Fibroblast of upper back skin (primary cell): ENCODE measurements around the gene ARHGAP24.
"Not testable (repeated sequence)": the region's sequence is repeated elsewhere in the genome, so short reads cannot be mapped to it uniquely, and the experiment has no call there.

Experiments used
- DNase-seq: peaks from one replicate; pipeline ENCODE4 v3.0.0-alpha.2; 2013

Gene ARHGAP24

DNA sequence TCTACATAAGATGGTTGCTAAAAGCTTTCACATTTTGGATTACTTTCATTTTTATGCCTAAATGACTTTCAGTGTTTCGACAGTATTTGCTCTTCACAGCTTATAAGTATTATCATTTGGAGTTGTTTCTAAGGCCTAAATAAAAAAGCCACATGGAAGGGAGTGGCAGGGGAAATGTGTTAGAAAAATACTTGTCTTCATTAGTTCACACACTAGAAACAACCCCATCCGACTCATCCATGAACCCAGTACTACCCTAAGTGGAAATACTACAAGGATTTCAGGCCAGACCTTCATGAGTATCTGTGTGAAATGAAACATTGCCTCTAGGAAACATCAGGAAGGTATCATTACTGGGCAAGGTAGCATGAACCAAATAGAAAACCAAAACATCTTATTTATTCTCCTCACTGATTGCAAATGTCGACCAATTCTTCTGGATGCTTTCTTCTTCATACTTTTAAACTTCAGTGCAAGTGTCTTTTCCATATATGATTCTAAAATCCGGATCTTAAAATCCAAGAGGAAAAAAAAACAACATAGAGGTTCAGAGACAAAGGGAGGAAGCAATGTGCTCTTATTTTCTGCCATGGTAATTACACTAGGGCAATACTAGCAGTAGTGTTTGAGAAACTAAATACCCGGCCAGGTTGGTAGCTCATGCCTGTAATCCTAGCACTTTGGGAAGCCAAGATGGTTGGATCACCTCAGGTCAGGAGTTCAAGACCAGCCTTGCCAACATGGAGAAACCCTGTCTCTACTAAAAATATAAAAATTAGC lies 349.4 kb downstream of the ARHGAP24 start:
- no peak for DNase-seq

DNA sequence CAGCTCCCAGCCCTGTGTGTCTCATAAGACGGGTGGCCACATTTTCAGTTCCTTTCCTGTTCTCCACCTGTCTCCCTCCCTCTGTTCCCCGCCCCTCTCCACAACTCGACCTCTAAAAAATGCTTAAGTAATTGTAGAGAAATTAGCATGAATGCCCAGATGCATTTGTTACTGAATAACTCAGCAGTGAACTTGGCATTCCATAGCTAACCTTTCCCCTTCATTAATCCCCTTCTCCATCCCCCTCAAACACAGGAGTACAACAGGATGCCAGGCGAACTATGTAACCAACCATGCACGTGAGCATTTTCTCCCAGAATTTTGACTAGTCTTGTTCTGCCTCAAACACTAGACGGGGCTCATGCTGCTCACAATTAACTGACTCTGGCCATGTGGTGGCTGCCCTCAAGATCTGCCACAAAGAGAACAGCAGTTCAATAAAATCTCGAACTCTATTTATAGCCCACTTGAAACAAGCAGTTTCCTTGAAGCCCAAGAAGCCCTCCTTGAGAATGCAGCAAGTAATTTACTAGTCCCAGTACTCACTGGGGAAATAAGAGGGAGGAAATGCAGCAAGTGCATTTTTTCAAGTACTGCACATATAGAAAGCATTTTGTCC lies 351.2 kb downstream of the ARHGAP24 start:
- peak; percentile 73 for DNase-seq

DNA sequence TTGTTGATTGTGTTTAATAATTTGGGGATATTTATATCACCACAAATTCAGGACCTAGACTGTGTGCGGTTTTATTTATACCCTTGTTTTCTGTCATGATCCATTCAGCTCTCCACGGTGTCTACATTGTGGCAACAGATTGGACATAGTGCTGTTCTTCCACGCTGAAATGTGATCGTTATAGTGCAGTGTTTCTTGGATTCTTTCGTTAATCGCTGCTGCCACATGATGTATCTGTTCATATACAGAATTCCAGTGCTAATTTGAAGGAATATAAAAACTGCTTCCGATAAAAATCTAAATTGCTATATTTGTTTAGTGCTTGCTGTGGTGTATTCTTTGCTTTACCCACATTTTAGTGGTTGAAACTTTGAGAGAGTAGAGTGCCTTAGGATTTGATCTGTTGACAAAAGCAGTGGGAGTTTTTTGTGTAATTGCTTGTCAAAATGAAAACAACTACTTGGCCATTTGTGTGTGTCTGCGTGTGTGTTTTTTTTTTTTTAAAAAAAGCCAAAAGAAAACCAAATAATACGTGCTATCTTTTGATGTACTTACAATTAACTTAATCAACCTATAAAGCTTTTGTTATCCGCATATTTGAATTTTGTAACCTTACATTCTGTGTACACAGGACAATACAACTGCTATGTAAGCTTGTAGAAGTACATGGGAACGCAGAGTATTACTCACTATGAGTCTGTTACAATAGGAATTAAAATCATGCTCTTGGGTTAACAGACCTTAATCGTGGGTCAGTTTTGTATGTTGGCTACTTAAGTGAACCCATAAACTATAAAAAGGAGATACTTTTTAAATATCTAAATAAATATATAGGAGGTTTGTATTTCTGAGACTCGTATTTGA lies 353.3 kb downstream of the ARHGAP24 start:
- no peak for DNase-seq

DNA sequence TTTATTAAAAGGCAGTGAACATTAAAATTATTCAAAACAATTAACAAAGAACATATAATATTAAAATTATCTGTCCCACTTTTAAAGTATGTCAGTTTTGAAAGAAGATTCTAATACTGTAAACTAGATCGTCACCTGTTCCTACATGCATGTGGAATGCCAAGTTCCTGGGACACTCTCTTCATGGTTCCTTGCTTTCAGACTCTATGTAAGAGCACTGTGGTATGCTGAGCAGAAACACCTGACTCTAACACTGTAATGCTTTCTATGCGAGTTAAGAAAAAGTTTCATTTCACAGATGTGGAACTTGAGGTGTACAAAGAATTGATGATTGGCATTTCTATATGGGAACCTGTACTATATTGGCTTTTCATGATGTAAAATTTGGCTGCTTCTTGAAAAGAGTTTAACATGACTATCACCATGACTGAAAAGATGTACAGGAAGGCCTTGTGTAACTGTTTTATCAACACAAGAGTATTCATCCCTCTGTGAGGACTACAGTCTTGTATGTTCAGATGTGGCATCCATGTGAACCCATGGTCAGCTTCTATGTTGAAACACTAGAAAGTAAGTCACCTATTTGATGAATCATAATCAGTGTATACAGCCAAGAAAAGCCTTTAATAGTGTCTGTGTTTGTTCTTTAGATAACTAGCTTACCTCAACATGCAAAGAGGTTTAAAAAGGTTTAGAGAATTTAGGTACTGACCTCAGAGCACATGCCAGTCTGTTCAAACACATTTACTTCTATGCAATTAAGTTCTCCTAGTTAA lies 354.5 kb downstream of the ARHGAP24 start:
- DNase-seq: peak; percentile 40

DNA sequence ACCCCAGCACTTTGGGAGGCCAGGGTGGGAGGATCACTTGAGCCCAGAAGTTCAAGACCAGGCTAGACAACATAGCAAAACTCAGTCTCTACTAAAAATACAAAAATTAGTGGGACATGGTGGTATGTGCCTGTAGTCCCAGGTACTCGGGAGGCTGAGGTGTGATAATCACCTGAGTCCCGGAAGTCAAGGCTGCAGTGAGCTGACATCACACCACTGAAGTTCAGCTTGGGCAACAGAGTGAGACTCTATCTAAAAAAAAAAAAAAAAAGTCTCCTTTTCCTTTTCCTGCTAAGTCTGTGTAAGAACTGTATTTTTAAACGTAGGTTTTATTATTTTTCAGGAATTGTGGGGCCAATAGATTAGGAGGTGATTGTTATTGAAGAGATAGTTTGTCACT lies 356.7 kb downstream of the ARHGAP24 start:
- no peak for DNase-seq

DNA sequence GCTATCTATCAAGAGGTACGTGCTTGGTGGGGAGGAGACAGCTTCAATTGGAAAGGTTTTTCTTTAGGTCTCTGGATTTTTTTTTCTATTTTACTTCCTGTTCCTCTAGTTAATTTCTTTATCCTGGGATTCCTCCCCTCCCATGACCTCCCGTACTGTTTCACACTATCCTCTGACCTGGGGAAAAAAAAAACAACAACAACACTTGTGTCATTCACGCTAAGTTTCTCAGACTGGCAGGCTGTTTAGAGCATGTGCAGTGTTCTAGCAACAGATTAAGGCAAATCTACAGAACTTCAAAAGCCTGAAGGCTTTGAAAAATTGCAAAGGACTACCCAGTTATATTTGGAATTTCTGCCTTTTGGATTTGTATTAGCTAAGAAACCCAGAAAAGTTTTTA lies 358.4 kb downstream of the ARHGAP24 start:
- no peak for DNase-seq

DNA sequence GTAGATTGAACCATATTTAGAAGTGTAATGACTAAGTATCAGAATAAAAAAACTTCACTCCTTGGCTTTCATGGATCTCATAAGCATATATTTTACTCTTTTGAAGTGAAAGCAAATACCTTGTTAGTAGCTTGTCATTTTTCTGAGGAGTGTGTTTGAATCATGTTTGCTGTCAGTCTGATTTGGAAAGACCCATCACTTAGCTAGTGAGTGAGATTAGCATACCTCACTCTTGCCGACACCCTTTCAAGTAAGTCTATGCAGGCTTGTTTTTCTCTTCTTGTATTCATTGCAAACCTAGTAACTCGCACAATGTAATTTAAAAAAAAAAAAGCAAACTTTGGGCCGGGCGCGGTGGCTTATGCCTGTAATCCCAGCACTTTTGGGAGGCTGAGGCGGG lies 360.0 kb downstream of the ARHGAP24 start:
- DNase-seq: no peak

DNA sequence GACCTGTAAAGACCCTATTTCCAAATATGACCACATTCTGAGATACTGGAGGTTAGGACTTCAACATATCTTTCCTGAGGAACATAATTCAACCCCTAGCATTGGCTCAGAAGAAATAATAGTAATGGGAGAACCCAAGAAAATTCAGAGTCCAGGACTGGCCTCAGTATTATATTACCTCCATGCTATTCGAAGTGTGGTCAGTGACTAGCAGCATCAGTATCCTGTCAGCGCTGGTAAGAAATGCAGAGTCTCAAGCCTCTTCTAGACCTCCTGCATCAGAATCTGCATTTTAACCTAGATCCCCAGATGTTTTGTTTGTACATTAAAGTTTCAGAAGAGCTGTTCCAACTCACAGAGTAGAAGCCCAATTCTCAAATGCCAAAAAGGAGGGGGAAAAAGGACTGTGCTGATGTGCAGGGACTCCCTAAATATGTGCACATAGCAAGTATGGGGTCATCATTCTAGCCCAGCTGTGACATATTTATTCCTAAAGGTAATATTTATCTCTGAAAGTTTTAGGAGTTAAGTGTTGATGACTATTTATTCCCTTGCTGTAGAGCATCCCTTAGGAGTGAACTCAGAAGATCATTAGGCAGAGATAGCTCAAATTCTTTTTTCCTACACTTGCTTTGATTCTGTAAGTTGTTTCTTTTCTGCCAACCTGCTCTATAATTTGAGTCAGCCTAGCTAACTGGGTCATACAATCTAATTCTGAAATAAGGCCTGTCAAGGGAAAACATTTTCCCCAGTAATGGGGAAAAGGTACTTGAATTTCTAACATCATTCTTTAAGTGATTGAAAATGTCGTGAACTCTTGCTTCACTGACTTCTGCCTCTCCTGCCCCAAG lies 361.9 kb downstream of the ARHGAP24 start:
- no peak for DNase-seq

DNA sequence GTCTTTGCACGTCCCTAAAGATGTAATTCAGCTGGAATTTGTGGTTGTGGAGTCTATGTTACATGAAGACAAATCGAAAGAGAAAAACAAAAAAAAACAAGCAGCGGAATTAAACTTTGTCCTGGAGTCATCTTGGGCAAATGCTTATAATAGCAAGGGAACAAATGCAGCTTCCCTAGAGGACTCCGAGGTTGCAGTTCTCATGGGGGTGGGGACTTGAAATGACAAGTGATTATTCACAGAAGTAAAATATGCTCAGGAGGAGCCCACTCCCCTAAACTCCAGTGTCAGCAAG lies 362.4 kb downstream of the ARHGAP24 start:
- DNase-seq: peak; percentile 33

DNA sequence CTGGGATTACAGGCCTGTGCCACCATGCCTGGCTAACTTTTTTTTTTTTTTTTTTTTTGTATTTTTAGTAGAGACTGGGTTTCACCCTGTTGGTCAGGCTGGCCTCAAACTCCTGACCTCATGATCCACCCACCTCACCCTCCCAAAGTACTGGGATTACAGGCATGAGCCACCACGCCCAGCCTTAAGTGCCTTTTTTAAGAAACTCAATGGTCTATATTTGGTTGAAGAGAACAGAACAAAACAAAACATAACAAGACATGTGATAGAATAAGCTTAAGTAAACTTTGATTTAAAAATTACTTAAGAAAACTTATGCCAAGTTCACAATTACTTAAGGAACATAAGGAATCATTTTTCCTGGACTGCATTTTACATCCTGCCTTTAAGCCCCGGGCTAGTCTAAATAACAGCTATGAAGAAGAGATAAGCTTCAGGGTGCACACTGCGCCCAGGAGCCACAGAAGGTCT lies 365.1 kb downstream of the ARHGAP24 start:
- not testable (repeated sequence) for DNase-seq

DNA sequence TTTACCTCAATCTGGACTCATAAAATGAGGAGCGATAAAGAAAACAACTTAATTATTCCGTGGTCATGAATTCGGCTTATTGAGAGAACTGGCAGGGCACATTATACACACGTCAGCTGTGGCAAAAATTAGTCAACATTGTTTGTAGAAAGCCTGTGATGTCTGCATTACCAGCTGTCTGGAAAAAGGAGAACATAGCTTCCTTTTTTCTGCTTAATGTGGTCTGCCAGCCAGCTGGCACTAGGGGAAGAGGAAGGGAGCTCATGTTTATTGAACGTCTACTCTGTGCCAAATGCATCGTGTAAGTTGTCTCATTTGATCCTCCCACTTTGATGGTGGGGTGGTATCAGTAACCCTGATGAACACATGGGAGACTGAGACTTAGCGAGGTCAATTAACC lies 367.6 kb downstream of the ARHGAP24 start:
- no peak for DNase-seq

DNA sequence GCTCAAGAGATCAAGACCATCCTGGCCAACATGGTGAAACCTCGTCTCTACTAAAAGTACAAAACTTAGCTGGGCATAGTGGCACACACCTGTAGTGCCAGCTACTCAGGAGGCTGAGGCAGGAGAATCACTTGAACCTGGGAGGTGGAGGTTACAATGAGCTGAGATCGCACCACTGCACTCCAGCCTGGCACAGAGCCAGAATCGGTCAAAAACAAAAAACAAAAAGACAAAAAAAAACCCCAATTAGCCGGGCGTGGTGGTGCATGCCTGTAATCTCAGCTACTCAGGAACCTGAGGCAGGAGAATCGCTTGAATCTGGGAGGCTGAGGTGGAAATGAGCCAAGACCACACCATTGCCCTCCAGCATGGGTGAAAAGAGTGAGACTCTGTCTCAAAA lies 378.8 kb downstream of the ARHGAP24 start:
- not testable (repeated sequence) for DNase-seq

DNA sequence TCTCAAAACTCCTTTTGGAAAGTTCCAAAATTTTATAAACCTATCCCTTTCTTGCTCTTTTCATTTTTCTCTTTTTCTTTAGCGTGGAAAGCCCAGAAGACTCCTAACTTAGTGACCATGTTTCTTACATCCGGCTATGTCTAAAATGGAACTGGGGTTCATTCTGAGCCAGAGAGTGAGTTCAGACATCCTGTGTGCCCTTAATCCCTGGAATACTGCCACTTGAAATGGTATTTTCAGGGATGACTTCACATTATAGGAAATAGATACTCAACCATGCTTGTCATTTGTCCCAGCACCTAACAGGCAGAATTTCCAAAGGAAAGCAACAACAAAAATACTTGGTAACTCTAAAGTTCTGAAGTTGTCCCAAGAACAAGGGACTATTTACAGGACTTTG lies 379.6 kb downstream of the ARHGAP24 start:
- DNase-seq: no peak

DNA sequence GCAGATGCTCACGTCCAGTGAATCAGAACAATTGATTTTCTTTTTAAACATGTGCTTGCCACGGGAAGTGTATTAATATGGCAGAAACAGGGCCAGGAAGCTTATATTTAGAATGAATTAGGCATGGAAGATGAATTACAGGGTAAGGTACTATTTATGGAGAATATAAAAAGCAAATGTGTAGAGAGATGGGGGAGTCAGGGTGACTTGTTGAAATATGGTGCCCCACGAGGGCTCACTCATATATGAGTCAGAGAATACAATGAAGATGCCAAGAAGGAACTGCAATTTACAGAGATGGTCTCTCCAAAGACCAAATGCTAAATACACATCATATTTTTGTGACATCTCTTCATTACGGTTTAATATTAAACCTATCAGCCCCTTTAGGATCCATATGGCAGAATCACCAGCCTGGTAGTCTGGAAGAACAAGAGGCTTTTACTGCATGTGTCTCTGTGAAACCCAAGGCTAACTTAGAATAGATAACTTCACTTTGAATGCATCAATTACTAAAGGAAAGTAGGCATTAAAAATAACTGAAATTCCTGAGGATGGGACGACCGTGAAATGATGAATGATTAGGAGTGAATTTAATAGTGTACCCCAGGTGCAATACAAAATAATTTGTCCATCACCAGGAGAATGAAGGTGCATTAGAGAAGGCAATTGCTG lies 385.3 kb downstream of the ARHGAP24 start:
- peak; percentile 68 for DNase-seq

DNA sequence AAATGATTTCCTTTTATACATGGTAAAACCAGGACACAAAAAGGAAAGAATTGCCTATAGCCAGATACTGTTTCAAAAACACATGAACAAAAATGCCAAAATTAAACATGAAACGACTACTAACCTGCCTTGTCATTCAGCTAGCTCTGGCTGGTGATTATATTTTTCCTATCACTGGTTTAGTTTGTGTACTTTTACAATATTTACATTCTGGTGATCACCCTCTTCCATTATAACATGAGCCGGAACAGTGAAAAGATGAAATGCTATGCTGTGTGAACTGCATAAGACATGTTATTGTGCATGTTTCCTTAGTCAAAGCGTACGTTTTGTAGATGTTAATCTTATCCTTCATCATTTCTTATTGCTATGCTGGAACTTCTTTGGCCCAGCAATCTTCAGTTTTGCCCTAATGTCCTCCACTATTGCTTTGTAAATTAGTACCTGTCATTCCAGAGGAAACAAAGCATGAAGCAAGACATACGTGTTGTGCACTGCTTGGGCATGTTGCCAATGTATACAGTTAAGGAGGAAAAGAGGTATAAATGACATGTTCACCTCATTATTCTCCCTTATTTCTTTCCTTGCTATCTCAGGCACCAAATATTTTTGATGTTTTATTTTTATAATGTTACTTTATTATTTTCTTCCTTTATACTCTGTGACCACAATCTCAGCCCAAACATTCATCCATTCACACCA lies 386.3 kb downstream of the ARHGAP24 start:
- DNase-seq: no peak

DNA sequence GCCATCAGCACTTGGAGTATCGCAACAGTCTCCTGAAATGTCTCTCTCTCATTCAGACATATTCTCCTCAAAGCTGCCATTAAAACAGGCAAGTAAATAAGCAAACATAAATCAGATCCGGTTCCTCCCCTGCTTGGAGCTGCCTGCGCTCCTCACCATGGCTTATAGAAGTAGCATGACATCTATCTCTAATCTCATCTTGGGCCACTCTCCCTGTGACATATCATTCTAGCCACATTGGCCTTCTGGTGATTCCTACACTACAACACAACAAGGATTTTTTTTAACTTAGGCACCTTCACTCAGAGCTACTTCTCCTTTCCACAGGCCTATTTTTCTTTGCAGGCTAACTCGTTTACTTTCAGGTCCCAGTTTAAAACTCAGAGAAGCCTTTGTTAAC lies 387.9 kb downstream of the ARHGAP24 start:
- no peak for DNase-seq

DNA sequence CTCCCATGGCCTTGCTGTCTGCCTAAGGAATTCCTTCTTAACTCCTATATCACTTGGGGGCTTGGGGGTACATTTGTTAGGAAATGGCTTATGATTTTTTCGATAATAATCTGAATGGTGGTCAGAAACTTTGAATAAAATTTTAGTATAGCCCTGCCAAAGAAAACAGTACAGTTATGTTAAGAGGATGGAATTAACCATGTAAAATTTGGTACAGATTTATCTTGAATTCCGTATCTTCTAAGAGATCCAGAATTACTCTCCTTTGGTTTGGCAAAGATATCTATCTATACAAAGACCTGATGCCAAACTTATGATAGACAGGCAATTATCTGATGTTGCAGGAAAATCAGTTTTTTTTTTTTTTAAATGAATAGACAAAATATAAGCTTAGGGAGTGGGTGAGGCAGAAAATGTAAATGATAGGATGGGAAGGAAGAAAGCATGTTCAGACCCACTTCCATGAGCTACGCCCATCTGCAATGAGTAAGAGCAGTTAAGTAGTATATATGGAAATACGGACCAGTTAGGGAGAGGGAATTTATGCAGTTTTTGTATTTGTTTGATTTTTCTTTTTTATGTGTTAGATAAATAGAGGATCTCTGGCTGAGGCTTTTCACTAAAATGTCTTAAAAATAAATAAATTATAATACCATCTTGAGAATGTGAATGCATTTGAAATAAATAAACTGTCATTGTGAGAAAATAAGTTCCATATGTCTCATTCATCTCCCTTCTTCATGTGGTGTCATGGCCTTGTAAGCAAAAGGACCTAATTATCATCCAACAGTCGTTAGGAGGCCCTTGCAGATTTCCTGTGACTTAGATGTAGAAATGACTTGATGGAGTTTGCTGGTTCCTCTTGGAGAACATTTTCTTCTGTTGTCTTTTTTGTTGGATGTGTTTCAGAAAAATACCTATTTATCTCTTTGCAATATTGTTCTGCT lies 389.6 kb downstream of the ARHGAP24 start:
- peak; percentile 66 for DNase-seq

DNA sequence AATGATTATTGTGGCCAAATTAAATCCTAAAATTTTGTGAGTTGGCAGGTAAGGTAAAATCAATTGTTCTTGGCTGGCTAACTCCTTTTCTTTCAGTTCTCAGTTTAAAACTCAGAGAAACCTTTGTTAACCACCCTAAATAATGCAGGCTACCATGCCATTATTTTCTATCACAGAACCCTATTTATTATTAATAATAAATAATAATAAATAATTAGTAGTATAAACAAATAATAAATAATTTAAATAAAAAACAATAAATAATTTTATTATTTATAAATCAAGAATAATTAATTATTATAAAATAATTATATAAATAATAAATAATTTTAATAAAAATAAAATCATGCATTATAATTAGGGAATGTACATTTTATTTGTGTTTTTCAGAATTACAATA lies 390.3 kb downstream of the ARHGAP24 start:
- no peak for DNase-seq

DNA sequence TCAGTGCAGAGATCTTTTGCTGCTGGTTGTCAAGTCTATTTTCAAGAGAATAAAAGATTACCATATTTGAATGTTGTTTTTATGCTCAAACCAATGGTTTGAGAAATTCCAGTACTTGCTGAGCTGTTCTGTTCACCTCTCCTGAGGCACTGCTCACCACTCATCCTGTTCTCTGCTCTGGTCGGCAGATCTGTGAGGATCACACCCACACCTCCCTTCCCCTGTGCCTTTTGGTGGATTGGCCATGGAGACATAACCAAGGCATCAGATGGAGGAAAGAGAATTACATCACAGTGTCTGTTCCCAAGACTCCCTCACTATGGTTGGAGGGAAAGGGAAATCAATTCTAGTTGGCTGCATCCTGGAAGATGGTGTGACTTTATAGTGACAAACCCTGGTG lies 391.6 kb downstream of the ARHGAP24 start:
- peak; percentile 14 for DNase-seq

DNA sequence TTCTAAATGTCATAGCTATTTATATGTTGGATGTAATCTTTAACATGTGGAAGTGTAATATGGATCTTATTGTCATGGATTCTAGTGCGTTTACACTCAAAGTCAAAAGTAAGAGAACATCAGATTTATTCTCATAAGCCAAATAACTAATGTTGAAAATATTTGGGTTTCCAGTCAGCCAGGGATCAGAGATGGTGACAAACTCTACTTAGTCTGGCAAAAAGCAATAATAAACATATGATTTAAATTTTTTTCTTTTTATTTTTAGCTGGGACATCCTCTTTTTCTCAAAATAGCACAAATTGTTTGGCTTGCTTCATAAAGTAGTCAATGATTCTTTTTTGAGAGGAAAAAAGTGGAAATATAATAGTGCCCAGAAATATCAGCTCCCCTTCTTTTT lies 392.3 kb downstream of the ARHGAP24 start:
- peak; percentile 41 for DNase-seq
